Measurements from ENCODE around the gene SH3BGRL2.

GRCh38 chr6:79627422-79627821 lies 3.7 kb upstream of the SH3BGRL2 start:
- TF ChIP-seq CTCF (IDR thresholded peaks at IDR 0.05), result no peak
- no peak for TF ChIP-seq POLR2A (IDR thresholded peaks at IDR 0.05)
